AG09309 (cell line): ENCODE measurements around the gene WWC2.

Experiments
- DNase-seq: peaks from one replicate; pipeline ENCODE4 v3.0.0-alpha.2; 2010; ENCODE audit warnings: low read depth
- H3K4me3 ChIP-seq: 2 replicates; pipeline ENCODE4 v1.5.1; 2011; ENCODE audit warnings: mild to moderate bottlenecking, low read depth, low read length, moderate library complexity; ENCODE audit not compliant: control insufficient read depth
- TF ChIP-seq, protein P1 (sequence below): IDR thresholded peaks from 2 replicates; pipeline ENCODE4 v1.5.1; 2011; ENCODE audit warnings: mild to moderate bottlenecking, low read depth, low read length, inconsistent platforms; ENCODE audit not compliant: insufficient read depth, control insufficient read depth; ENCODE audit errors: missing control alignments

WWC2 gene

DNA sequence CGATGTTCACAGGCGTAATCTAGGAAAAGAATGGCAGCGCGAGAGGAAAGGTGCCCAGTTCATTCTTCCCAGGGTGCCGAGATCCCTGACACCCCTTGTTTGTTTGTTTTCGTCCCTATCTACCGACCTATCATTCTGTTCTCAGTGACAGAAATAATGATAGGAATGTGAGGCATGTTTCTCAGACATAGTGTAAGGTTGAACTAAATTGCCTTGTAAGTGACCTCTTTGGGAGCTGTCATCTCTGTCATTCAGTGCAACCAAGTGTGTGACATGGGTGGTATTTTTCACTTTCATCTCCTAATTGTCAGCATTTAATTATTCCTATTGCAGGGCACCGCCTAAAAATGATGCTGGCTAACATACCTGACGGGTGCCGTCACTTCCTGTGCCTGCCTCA is 196.7 kb downstream of the WWC2 start:
- no peak for DNase-seq
- TF ChIP-seq, protein P1, sequence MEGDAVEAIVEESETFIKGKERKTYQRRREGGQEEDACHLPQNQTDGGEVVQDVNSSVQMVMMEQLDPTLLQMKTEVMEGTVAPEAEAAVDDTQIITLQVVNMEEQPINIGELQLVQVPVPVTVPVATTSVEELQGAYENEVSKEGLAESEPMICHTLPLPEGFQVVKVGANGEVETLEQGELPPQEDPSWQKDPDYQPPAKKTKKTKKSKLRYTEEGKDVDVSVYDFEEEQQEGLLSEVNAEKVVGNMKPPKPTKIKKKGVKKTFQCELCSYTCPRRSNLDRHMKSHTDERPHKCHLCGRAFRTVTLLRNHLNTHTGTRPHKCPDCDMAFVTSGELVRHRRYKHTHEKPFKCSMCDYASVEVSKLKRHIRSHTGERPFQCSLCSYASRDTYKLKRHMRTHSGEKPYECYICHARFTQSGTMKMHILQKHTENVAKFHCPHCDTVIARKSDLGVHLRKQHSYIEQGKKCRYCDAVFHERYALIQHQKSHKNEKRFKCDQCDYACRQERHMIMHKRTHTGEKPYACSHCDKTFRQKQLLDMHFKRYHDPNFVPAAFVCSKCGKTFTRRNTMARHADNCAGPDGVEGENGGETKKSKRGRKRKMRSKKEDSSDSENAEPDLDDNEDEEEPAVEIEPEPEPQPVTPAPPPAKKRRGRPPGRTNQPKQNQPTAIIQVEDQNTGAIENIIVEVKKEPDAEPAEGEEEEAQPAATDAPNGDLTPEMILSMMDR = no peak
- no peak overlapping the region for H3K4me3 ChIP-seq

DNA sequence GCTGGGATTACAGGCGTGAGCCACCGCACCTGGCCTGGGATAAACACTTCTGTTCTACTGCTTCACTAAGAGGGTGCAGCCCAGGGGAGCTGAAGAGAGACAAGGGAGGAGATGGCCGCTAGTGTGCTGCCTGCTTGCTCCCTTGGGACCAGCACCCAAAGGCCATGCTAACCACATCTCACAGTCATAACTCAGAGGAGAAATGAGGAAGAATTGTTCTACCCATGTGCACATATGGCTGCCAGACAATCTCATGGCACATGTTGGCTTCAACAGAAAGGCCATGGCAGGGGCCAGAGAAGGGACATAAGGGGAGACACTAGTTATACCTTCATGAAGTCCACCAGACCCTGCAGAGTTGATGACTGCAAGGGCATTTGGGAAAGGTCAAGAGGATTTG is 198.6 kb downstream of the WWC2 start:
- TF ChIP-seq, protein P1 = no peak
- H3K4me3 ChIP-seq = no peak overlapping the region
- DNase-seq = no peak

DNA sequence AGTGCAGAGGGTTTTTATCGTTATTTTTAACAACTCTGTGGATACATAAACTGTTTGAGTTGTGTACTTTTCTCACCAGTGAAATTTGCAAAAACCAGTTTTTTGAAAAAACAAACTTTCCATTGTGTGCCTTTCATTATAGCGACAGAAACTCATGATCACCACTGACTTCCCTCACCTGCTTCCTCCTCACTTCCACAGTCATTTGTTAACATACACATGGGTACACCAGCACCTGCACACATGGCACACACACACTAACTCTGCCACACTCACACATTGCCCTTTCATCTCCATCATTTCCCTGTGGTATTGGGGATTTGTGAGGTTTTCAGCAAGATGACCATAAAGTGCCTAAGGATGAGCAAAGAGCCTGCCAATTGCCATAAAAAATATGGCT is 200.4 kb downstream of the WWC2 start:
- TF ChIP-seq, protein P1 = no peak
- H3K4me3 ChIP-seq = no peak overlapping the region
- no peak for DNase-seq

DNA sequence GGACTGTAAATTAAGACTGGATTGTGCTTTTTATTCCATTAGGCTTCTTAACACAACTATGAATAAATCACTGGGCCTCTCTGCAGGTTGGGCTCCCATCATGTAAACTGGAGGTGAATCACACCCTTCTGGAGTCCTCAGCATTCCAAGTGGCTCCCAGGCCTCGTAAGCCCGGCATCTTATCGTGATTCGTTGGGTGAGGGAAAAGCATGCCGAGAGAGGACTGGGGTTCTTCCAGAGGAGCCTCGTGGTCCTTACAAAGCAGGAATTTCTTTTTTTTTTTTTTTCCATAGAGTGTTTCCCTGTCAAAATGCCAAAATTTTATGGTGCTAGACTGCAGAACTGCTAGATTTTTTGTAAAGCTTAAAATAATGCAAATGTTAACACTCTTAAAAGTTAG is 201.0 kb downstream of the WWC2 start:
- TF ChIP-seq, protein P1 = no peak

DNA sequence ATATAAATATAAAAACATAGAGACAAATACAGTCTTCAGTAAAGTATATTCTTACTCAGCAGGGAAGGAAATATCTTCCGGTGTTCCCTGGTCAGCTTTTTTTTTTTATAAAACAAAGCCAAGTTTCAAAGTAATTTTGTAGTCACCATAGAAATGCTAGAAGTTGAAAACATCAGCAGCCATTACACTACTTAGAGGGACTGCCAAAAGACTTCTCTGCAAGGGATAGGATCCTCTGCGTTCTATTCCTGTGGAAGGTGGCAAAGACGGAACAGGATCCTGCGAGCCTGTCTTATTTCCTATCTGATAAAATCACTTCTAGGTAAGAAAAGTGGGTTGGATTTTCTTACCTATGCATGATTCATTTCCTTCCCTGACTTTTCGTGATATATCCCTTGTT is 201.6 kb downstream of the WWC2 start:
- TF ChIP-seq, protein P1 = no peak
- DNase-seq = no peak

More for the DNA sequence above, 201.0 kb downstream of the WWC2 start:
- no peak overlapping the region for H3K4me3 ChIP-seq
- DNase-seq = no peak

DNA sequence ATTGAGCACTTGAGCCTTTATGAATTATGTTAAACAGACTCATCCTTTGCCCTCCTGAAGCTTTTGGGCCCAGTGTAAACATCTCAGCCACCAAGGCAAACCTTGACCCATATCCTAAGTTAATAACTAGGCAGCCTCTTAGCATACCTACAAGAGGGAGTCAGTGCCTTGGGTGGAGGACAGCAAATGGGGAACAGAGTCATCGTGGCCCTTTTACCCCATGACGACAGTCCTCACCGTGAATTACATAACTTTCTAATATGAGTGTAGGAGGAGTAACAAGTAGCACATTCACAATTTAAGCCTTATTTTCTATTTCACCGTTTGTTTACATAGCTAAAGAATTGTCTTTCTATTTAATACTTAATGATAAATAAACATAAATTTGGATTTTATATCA is 204.2 kb downstream of the WWC2 start:
- TF ChIP-seq, protein P1 = no peak
- no peak for DNase-seq
- H3K4me3 ChIP-seq = no peak overlapping the region

More for the DNA sequence above, 201.6 kb downstream of the WWC2 start:
- H3K4me3 ChIP-seq = no peak overlapping the region

DNA sequence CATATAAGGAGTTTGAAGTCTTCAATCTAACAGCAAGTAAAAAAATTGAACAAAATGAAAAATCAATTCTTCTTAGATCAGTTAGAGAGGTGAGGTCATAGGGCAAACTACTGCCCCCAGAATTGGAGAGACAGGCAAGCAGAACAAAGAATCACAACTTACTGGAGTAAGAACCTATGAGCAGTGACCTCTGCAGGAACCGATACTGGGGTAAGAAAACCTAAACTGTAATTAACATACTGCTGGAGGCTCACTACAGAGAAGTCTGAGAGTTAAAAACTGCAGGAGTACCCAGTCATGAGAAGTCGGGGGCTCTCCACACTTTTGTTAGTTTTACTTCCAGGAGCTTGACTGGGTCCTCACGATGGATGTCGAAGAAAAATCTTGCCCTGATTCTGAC is 205.0 kb downstream of the WWC2 start:
- TF ChIP-seq, protein P1 = no peak
- no peak for DNase-seq
- no peak overlapping the region for H3K4me3 ChIP-seq
